HG02973 (cell line): ENCODE data around the gene LEFTY2.
"Not testable (repeated sequence)": the region's sequence is repeated elsewhere in the genome, so short reads cannot be mapped to it uniquely, and the experiment has no call there.

Source experiments
- ATAC-seq: cut with Tn5 transposase; IDR thresholded peaks from one replicate; pipeline ENCODE4 v1.9.1; 2021; ENCODE audit warnings: moderate library complexity; ENCODE audit not compliant: unreplicated experiment

LEFTY2 gene

GRCh38 chr1:225954753-225955152 lies 13.7 kb upstream of the LEFTY2 start:
- no peak for ATAC-seq

- no peak for ATAC-seq
Observed at GRCh38 chr1:225953315-225953714, 12.3 kb upstream of the LEFTY2 start.

DNA sequence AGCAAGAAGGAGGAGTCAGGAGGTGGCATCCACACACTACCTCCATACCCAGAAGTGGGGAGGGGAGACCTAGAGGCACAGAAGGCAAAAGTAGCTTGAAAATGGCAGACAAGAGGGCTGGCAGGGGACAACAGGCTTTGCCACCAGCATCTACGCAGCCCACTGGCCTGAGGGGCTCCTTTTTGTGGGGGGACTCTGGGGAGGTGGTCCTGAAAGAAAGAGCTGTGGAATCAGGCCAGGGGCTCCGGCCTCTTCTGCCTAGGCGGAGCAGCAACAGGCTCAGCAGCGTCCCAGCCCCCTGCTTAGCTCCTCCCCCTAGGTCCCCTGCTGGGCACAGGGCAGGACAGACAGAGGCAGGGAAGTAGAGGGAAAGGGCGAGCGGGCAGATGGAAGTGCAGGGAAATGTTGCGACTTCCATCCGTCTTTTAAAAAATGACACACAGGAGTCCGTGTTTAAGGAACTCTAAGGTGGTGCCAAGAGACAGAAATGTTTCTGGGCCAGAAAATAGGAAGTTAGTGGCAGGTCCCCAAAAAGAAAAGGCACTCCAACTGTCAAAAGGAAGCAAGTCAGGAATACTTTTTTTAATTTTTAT lies 10.0 kb upstream of the LEFTY2 start:
- ATAC-seq, result no peak

GRCh38 chr1:225949041-225949440 lies 8.0 kb upstream of the LEFTY2 start:
- ATAC-seq, result no peak

DNA sequence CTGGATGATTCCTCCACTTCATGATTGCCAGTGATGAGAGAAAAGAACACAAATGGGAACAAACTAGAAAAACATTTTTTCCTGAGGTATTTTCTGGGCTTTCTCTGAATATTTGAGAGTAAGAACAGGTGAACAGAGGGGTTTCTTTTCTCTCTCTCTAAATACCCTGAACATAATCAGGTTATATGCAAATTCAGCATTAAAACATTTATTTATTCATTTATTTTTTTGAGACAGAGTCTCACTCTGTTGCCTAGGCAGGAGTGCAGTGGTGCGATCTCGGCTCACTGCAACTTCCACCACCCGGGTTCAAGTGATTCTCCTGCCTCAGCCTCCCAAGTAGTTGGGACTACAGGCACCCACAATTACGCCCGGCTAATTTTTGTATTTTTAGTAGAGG lies 5.8 kb upstream of the LEFTY2 start:
- no peak for ATAC-seq

DNA sequence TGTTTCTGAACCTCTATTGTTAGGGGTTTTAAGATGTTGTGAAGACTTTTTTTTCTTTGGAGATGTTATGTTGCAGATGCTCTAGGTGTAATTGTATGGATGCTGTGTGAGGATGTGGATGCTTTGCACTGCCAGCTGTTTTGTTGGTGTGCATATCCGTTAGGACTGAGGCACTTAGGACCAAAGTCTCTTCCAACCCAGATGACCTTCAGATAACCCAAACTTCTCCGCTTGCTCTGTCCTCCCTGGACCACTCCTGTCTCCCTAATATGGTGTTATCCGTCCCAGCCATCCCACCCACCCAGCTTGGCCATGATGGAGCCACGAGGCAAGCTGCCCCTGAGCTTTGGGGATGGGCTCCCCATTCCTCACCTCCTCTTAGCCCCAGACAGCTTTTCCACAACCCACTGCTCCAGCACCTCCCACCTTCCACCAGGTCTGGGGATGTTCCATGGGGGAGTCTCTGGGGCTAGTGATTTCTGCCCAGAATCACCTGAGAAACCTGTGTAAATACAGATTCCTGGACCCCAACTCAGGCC lies 5.1 kb upstream of the LEFTY2 start:
- ATAC-seq, result no peak

- ATAC-seq, result no peak
Observed at GRCh38 chr1:225945564-225945963, 4.5 kb upstream of the LEFTY2 start.

- ATAC-seq, result peak; percentile 88
Observed at GRCh38 chr1:225944951-225945350, 3.9 kb upstream of the LEFTY2 start.

GRCh38 chr1:225944387-225944786 lies 3.4 kb upstream of the LEFTY2 start:
- no peak for ATAC-seq

DNA sequence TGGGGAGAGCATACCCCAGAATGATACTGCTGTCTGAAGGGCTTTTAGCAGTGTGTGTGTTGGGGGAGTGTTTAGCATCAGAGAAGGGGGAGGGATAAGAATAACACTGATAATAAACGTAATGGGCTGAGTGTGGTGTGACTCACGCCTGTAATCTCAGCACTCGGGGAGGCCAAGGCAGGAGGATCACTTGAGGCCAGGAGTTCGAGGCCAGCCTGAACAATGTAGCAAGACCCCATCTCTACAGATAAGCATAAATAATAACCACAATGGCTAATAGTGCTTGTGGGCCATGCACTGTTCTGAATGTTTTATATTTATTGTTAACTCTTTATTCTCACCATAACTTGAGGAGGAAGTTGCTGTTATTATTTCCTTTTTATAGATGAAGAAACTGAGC lies 2.6 kb upstream of the LEFTY2 start:
- ATAC-seq, result no peak

DNA sequence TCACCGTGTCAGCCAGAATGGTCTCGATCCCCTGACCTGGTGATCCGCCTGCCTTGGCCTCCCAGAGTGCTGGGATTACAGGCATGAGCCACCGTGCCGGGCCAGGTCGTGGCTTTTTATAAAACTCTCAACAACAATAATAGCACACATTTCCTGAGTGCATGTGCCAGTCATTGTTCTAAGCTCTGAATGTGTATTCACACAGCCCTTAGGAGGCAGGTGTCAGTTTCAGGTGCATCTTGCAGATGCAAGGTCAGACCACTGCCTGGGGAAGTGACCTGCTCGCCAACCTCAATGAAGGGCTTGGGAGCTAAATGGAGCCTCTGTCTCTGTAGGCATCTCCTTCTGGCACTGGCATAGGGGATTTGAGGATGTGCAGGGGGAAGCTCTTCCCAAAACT lies 1.6 kb upstream of the LEFTY2 start:
- no peak for ATAC-seq

DNA sequence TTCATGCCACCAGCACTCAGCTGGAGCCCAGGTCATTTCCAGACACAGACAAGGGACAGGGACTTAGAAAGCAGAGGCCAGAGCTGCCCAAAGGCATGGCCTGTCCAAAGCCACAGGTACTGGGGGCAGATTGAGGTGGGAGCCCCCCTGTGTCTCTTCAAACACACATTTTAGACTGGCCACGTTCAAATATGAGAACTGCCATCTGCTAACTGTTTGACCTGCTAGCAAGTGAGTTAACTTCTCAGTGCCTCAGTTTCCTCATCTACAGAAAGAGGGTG lies 862 bp upstream of the LEFTY2 start:
- ATAC-seq, result no peak

DNA sequence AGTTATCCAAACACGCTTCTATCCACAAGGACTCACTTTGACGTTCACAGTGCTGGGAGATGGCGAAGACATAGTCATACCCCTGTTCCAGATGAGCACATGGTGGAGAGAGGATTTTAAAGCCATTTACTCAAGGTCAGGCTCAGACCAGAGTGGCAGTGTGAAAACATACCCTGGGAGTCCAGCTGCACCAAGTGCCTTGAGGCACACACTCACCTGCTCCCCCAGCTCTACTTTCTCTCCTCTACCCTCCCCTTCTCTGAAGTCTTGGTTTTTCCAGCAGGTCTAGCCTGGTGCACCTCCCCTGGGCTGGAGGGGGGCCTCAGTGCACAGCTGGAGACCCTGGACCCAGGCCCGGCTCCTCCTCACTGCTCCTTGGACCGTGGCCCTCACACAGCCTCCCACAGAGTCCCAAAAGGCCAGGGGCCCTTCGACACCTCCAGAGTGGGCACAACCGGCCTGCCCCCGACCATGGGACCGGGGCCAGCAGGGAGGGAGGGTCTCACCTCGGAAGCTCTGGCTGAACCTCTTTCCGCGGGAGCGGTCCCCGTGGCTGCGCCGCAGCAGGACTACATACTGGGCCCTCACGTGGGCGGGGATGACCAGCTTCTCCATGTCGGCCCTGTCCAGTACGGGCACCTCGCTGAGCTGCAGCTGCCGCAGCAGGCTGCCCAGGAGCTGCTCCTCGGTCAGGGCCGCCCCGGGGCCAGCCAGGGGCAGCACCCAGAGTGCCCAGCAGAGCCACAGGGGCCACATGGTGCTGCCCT lies 452 bp downstream of the LEFTY2 start:
- no peak for ATAC-seq

GRCh38 chr1:225939939-225940310 lies 1.1 kb downstream of the LEFTY2 start:
- not testable (repeated sequence) for ATAC-seq

DNA sequence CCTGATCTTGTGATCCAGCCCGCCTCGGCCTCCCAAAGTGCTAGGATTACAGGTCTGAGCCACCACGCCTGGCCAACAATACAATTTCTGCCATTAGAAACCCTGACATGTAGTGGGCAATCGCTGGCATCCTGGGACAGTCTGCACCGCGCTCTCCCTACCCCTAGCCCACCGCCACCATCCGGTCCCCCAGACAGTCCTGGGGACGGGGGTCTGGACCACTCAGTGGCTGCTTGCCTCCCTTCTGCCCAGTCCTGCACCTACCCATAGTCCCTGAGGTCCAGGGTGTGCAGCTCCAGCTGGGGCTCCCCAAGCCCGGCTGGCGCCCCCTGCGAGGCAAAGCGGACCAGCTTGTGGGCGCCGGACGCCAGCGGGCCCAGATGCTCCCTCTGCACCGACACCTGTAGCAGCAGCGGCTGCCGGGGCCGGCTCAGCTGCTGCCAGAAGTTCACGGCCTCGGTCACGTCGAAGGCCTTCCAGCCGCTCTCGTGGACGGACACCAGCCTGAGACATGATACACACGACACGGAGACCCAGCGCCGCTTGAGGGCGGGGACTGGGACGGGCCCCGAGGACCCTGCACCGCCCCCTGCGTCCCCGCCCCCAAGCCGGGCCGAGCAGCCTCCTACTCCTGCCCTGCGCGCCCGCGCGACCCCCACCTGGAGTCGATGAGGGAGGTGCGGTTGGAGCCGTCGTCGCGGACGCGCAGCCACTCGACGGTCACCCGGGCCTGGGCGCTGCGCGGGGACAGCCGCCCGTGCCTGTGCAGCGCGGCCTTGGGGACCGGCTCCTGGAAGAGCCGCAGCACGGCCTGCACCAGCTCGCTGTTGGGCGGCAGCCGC lies 1.7 kb downstream of the LEFTY2 start:
- ATAC-seq, result not testable (repeated sequence)

DNA sequence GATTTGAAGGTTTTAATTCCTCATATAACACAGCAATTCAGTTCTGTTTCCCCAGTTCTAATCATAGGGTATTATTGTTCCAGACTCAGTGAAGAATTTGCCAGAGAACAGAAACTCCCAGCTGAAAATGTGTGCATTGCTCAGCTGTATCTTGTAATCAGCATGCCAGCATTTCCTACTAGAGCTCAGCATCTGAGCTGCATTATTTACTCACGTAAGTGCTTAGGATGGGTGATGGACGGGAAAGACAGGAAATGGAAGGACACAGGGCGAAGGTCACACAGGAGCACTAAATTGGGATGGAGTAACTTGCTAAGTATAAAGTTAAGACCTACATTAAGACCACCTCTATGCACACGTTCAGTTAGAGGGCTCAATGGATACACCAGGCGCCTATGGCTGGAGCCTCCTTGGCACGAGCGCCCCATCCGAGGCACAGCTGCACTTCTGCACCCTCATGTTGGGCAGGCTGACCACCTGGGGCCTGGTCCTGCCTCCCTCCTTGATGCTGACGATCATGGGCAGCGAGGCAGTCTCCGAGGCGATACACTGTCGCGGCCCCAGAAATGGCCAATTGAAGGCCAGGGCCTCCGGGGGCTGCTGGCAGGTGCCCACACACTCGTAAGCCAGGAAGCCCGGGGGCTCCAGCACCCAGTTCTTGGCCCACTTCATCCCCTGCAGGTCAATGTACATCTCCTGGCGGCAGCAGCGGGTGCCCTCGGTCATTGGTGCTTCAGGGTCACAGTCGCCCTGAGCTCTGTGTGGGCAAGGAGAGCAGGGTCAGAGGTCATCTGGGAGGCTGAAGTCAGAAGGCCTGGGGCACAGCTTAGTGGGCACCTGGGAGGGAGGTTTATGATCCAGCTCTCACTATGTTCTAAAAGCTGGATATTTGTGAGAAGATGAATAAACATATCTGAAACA lies 3.7 kb downstream of the LEFTY2 start:
- no peak for ATAC-seq

DNA sequence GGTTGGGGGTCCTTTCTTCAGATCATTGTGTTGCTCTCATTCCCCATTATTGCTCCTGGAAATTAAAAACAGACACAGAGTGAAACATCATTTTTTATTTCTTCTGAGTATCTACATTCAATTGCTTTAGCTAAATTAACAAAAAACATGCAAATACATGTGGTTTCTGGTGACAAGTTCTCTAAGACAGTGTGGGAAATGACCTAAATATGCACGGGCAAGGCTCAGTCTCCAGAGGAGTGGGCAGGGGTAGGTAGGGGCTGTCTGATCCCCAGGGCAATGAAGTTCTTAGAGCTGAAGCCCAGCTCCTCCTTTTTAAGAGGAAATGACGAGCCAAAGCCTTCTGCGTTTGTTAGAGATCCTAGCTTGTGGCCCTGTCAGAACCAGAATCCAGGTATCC lies 4.5 kb downstream of the LEFTY2 start:
- ATAC-seq, result no peak

DNA sequence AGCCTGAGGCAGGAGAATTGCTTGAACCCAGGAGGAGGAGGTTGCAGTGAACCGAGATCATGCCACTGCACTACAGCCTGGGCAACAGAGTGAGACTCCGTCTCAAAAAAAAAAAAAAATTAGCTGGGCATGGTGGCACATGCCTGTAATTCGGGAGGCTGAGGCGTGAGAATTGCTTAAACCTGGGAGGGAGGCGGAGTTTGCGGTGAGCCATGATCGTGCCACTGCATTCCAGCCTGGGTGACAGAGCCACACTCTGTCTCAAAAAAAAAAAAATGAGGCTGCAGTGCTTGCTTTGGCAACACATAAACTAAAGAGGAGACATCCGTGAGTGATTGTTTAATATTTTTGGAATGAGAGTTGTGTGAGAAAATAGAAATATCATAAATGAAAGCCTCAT lies 4.9 kb downstream of the LEFTY2 start:
- not testable (repeated sequence) for ATAC-seq

DNA sequence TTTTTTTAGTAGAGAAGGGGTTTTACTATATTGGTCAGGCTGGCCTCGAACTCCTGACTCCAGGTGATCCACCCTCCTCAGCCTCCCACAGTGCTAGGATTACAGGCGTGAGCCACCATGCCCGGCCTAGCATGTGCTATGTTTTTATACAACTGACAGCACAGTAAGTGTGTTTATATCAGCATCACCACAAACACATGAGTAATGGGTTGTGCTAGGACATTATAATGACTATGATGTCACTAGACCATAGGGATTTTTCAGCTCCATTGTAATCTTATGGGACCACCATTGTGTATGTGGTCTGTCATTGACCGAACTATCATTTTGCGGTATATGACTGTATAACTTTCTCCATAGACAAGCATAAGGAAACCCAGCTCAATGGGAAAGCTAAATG lies 6.3 kb downstream of the LEFTY2 start:
- ATAC-seq, result no peak

DNA sequence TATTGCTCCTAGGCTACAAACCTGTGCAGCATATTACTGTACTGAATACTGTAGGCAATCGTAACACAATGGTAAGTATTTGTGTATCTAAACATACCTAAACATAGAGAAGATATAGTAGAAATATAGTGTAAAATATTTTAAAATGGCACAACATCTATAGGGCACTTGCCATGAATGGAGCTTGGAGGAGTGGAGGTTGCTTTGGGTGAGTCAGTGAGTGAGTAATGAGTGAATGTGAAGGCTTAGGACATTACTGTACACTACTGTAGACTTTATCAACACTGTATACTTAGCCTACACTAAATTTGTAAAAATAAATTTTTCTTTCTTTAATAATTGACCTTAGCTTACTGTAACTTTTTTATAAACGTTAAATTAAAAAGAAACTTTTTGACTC lies 7.9 kb downstream of the LEFTY2 start:
- ATAC-seq, result no peak
